Transverse colon (tissue), 4 donors: ENCODE data around the gene RNGTT.

Experiments
- CTCF ChIP-seq, 5 experiments: fragments of 200-600 bp in 3 of 5; fragments of 450-650 bp in 2 of 5; sonication (generic) in 3 of 5; IDR thresholded peaks; 1 replicate in 2 of 5; 2 replicates in 3 of 5; pipeline ENCODE4 v1.5.1; 2016 to 2017; ENCODE audit warnings: antibody characterized with exemption in 5 of 5, inconsistent platforms in 3 of 5, mild to moderate bottlenecking in 2 of 5, moderate library complexity in 1 of 5
- POLR2A ChIP-seq: fragments of 450-650 bp; IDR thresholded peaks from one replicate; pipeline ENCODE4 v1.6.1; 2016; ENCODE audit warnings: antibody characterized with exemption, mild to moderate bottlenecking, moderate library complexity
- POLR2AphosphoS5 ChIP-seq, 3 donors: sonication (generic); formaldehyde crosslinking; IDR thresholded peaks; one replicate each; pipeline ENCODE4 v1.6.1; 2016; ENCODE audit warnings: antibody characterized with exemption in 3 of 3

- TF ChIP-seq POLR2A = no peak
- no peak for TF ChIP-seq CTCF (IDR thresholded peaks at IDR 0.05)
- TF ChIP-seq POLR2AphosphoS5 (IDR thresholded peaks at IDR 0.05) = no peak
Observed at GRCh38 chr6:88565836-88566235, 397.6 kb downstream of the RNGTT start.
